Colonic mucosa (tissue), 4 donors: ENCODE data around the gene KRTAP20-3. TPM values are rescaled to one million over a fixed set of nuclear protein-coding genes. Genes with fewer than 3 reads are reported as not detected.

Experiments
- DNase-seq: peaks from one replicate; pipeline ENCODE4 v3.0.0-alpha.2; 2020
- H3K27ac ChIP-seq: fragments of 200-600 bp; one replicate; pipeline ENCODE4 v1.8.0; 2021
- H3K27me3 ChIP-seq: fragments of 200-600 bp; one replicate; pipeline ENCODE4 v1.8.0; 2021
- H3K36me3 ChIP-seq: fragments of 200-600 bp; one replicate; pipeline ENCODE4 v1.8.0; 2021
- H3K4me1 ChIP-seq: fragments of 200-600 bp; one replicate; pipeline ENCODE4 v1.8.0; 2021; ENCODE audit warnings: mild to moderate bottlenecking
- H3K4me3 ChIP-seq: fragments of 200-600 bp; one replicate; pipeline ENCODE4 v1.8.0; 2021
- H3K9ac ChIP-seq, 2 donors: one replicate each; pipeline ENCODE4 v1.7.0; 2013; ENCODE audit warnings: control low read depth in 2 of 2, low read depth in 2 of 2, low read length in 2 of 2
- H3K9me3 ChIP-seq: fragments of 200-600 bp; one replicate; pipeline ENCODE4 v1.8.0; 2021
- CTCF ChIP-seq: fragments of 200-600 bp; IDR thresholded peaks from one replicate; pipeline ENCODE4 v1.8.0; 2022; ENCODE audit warnings: antibody characterized with exemption, mild to moderate bottlenecking
- intact Hi-C: fragments of 100-400 bp; cut with DNase I; formaldehyde crosslinking; loops from one replicate; pipeline ENCODE4 v1.14.1; 2022
- total RNA-seq, 2 donors: library from RNA; stranded (reverse); fragmentation: NEBNext Ultra II Directional in 1 of 2; extraction: Animal tissue kit (Norgen Biotek cat#: 25700) in 1 of 2; gene quantifications; one replicate each; pipeline ENCODE4 v1.2.1, GENCODE V29; 2021
- donor health status: healthy.
- donor health status: DM: no; HTN: no; CAD: no.
- donor health status: DM: no; HTN: no; CAD: no.

KRTAP20-3 gene
- total RNA-seq, 2 donors from 2014 or later, result not detected

DNA sequence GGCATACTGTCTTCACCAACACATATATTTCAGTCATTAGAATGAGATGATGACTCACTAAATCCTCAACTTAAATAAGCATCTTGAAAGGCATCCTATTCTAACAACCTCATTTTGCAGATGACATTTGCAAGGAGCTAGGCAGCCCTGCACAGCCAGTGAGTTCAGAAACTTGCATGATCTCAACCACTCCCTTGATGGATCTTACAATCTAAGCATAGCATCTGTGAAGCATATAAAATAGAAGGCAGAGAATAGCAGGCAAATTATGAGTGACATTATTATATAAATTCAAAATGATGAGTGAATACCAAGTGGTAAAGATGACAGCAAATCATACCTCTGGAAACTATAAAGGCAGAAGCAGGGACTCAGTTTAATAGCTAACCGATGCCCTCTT is 31.6 kb downstream of the KRTAP20-3 start:
- no peak overlapping the region for H3K27ac ChIP-seq
- TF ChIP-seq CTCF, result no peak
- H3K9me3 ChIP-seq, result no peaks in the 10 kb centered on the region
- no peaks in the 10 kb centered on the region for H3K27me3 ChIP-seq
- H3K4me3 ChIP-seq, result no peak overlapping the region
- intact Hi-C loops, result no loop called here
- no peaks in the 10 kb centered on the region for H3K36me3 ChIP-seq
- H3K4me1 ChIP-seq, result no peaks in the 10 kb centered on the region
- H3K9ac ChIP-seq, result no peak overlapping the region
- no peak for DNase-seq

DNA sequence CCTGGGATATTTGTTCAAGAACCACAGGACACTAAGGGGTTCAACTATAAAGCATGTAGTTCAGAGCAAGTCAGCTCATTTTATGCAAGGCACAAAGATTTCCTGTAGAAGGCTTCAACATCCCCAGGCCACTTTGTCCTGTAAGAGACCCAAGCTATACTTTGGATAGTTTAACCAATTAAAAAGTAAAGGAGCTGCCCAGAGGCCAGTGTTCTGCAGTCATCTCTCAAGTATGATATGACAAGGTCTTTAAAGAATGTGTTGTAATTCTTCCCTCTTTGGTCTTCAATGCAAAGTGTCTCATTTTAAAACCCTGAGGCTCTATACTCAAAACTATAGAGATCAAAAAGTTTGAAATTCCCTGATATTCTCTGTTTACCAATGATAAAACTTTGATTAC is 34.1 kb downstream of the KRTAP20-3 start:
- Histone ChIP-seq H3K4me3 (no peak overlapping the region), H3K9ac (no peak overlapping the region), H3K27me3 (no peaks in the 10 kb centered on the region), H3K27ac (no peak overlapping the region), H3K36me3 (no peaks in the 10 kb centered on the region), H3K4me1 (no peaks in the 10 kb centered on the region), H3K9me3 (no peaks in the 10 kb centered on the region)
- intact Hi-C loops, result no loop called here
- DNase-seq, result no peak
- TF ChIP-seq CTCF, result no peak

- Histone ChIP-seq H3K27me3 (no peaks in the 10 kb centered on the region), H3K36me3 (no peaks in the 10 kb centered on the region), H3K9me3 (no peaks in the 10 kb centered on the region), H3K27ac (no peak overlapping the region), H3K4me1 (no peaks in the 10 kb centered on the region), H3K9ac (no peak overlapping the region), H3K4me3 (no peak overlapping the region)
- DNase-seq, result no peak
- intact Hi-C loops, result no loop called here
- TF ChIP-seq CTCF, result no peak
Measured at GRCh38 chr21:30680586-30680985, 37.9 kb downstream of the KRTAP20-3 start.

- Histone ChIP-seq H3K4me1 (no peaks in the 10 kb centered on the region), H3K27ac (no peak overlapping the region), H3K9ac (no peak overlapping the region), H3K9me3 (no peaks in the 10 kb centered on the region), H3K4me3 (no peak overlapping the region), H3K27me3 (no peaks in the 10 kb centered on the region), H3K36me3 (no peaks in the 10 kb centered on the region)
- intact Hi-C loops, result no loop called here
- DNase-seq, result no peak
- TF ChIP-seq CTCF, result no peak
Measured at GRCh38 chr21:30684506-30684905, 41.8 kb downstream of the KRTAP20-3 start.

GRCh38 chr21:30689822-30690221 is 47.2 kb downstream of the KRTAP20-3 start:
- intact Hi-C loops, result no loop called here
- H3K4me1 ChIP-seq, result no peaks in the 10 kb centered on the region

More at GRCh38 chr21:30689822-30690221, 47.2 kb downstream of the KRTAP20-3 start:
- DNase-seq, result no peak
- H3K4me3 ChIP-seq, result no peak overlapping the region
- H3K27me3 ChIP-seq, result no peaks in the 10 kb centered on the region
- H3K9me3 ChIP-seq, result no peaks in the 10 kb centered on the region
- no peak overlapping the region for H3K27ac ChIP-seq
- no peak for TF ChIP-seq CTCF
- no peak overlapping the region for H3K9ac ChIP-seq
- no peaks in the 10 kb centered on the region for H3K36me3 ChIP-seq

Other genes starting within 250 kb of the KRTAP20-3 start
- not detected for gene KRTAP13-1, start 246.8 kb upstream of the KRTAP20-3 start, total RNA-seq
- gene KRTAP13-3, start 216.9 kb upstream of the KRTAP20-3 start, total RNA-seq, result not detected
- gene KRTAP13-4, start 212.6 kb upstream of the KRTAP20-3 start, total RNA-seq, result not detected
- gene KRTAP15-1, start 202.6 kb upstream of the KRTAP20-3 start, total RNA-seq, result not detected
- gene KRTAP19-1, start 162.5 kb upstream of the KRTAP20-3 start, total RNA-seq, result not detected
- not detected for gene KRTAP19-2, start 155.4 kb upstream of the KRTAP20-3 start, total RNA-seq
- not detected for gene KRTAP19-3, start 150.9 kb upstream of the KRTAP20-3 start, total RNA-seq
- gene KRTAP19-4, start 145.7 kb upstream of the KRTAP20-3 start, total RNA-seq, result not detected
- gene KRTAP19-5, start 140.7 kb upstream of the KRTAP20-3 start, total RNA-seq, result not detected
- not detected for gene KRTAP19-6, start 101.0 kb upstream of the KRTAP20-3 start, total RNA-seq
- not detected for gene KRTAP19-7, start 81.5 kb upstream of the KRTAP20-3 start, total RNA-seq
- not detected for gene KRTAP22-2, start 52.5 kb upstream of the KRTAP20-3 start, total RNA-seq
- gene KRTAP6-3, start 50.4 kb upstream of the KRTAP20-3 start, total RNA-seq, result not detected
- gene KRTAP6-2, start 44.0 kb upstream of the KRTAP20-3 start, total RNA-seq, result not detected
- gene KRTAP22-1, start 41.8 kb upstream of the KRTAP20-3 start, total RNA-seq, result not detected
- not detected for gene KRTAP6-1, start 28.9 kb upstream of the KRTAP20-3 start, total RNA-seq
- not detected for gene KRTAP20-1, start 26.4 kb upstream of the KRTAP20-3 start, total RNA-seq
- not detected for gene KRTAP20-4, start 22.2 kb upstream of the KRTAP20-3 start, total RNA-seq
- not detected for gene KRTAP20-2, start 7.7 kb upstream of the KRTAP20-3 start, total RNA-seq
- not detected for gene KRTAP21-3, start 75.9 kb downstream of the KRTAP20-3 start, total RNA-seq
- not detected for gene KRTAP21-2, start 104.4 kb downstream of the KRTAP20-3 start, total RNA-seq
- gene KRTAP21-1, start 112.6 kb downstream of the KRTAP20-3 start, total RNA-seq, result not detected
- not detected for gene KRTAP8-1, start 170.4 kb downstream of the KRTAP20-3 start, total RNA-seq
- not detected for gene KRTAP7-1, start 186.9 kb downstream of the KRTAP20-3 start, total RNA-seq
- gene KRTAP11-1, start 238.7 kb downstream of the KRTAP20-3 start, total RNA-seq, result not detected